ENCODE results near the gene OR6C1. TPM values are rescaled to one million over a fixed set of nuclear protein-coding genes. Genes with fewer than 3 reads are reported as not detected.

OR6C1 gene
- not detected for total RNA-seq
- not detected for polyA plus RNA-seq
- long read RNA-seq, donor 1: 0 reads
- long read RNA-seq, donor 2: 0 reads
- long read RNA-seq, donor 3: 0 reads
- long read RNA-seq, donor 4: 0 reads
- long read RNA-seq, donor 5: 0 reads

GRCh38 chr12:55314043-55314442 is at the start of gene OR6C1:
TSS of gene OR6C1 (plus strand) at chr12:55314343. CDS start at chr12:55320600, 6,257 bp downstream.
- no peaks in the 10 kb centered on the region for H3K9me3 ChIP-seq (ENCODE audit: control insufficient read depth in 4 of 4, insufficient read depth in 3 of 4, low read length in 3 of 4)
- ATAC-seq (ENCODE audit: insufficient read depth, low FRiP score) (no peak), DNase-seq (no peak)
- no peaks in the 10 kb centered on the region for H3K4me1 ChIP-seq (ENCODE audit: control insufficient read depth in 5 of 5, insufficient read depth in 5 of 5, low read length in 5 of 5)
- H3K27ac ChIP-seq (ENCODE audit: low read depth in 1 of 2, low read length in 1 of 2): no peak within 1 kb of the TSS
- H3K9ac ChIP-seq (ENCODE audit: insufficient read depth in 1 of 2, low read length in 2 of 2): no peak within 1 kb of the TSS
- no peaks in the 10 kb centered on the region for H3K27me3 ChIP-seq (ENCODE audit: control insufficient read depth in 3 of 3, insufficient read depth in 3 of 3, low read length in 2 of 3)
- H3K36me3 ChIP-seq (ENCODE audit: control insufficient read depth in 4 of 4, insufficient read depth in 4 of 4, low read length in 4 of 4): no peaks in the 10 kb centered on the region
- no peak for TF ChIP-seq CTCF (IDR thresholded peaks at IDR 0.05; ENCODE audit: control extremely low read depth, extremely low read depth)
- no peak within 1 kb of the TSS for H3K4me3 ChIP-seq
- 86 to 89% methylated on average over 2 of the region's 2 CpGs for WGBS, 2 donors

GRCh38 chr12:55280991-55281390 is 33.2 kb upstream of the OR6C1 start:
- H3K36me3 ChIP-seq (ENCODE audit: control insufficient read depth in 4 of 4, insufficient read depth in 4 of 4, low read length in 4 of 4): no peaks in the 10 kb centered on the region
- H3K4me3 ChIP-seq: no peak overlapping the region
- WGBS, 2 donors: 72 to 74% methylated on average over 2 of the region's 2 CpGs
- no peaks in the 10 kb centered on the region for H3K4me1 ChIP-seq (ENCODE audit: control insufficient read depth in 5 of 5, insufficient read depth in 5 of 5, low read length in 5 of 5)
- no peak for DNase-seq
- H3K27me3 ChIP-seq (ENCODE audit: control insufficient read depth in 3 of 3, insufficient read depth in 3 of 3, low read length in 2 of 3): no peaks in the 10 kb centered on the region
- H3K9ac ChIP-seq (ENCODE audit: insufficient read depth in 1 of 2, low read length in 2 of 2): no peak overlapping the region
- TF ChIP-seq CTCF (IDR thresholded peaks at IDR 0.05; ENCODE audit: control extremely low read depth, extremely low read depth): no peak
- peaks cover 0 to 5% (median 1%) of the 10 kb centered on the region in 4 donors for H3K9me3 ChIP-seq (ENCODE audit: control insufficient read depth in 4 of 4, insufficient read depth in 3 of 4, low read length in 3 of 4)
- ATAC-seq (ENCODE audit: insufficient read depth, low FRiP score): no peak
- H3K27ac ChIP-seq (ENCODE audit: low read depth in 1 of 2, low read length in 1 of 2): no peak overlapping the region

GRCh38 chr12:55289999-55290398 is 24.1 kb upstream of the OR6C1 start:
- no peaks in the 10 kb centered on the region for H3K4me1 ChIP-seq (ENCODE audit: control insufficient read depth in 5 of 5, insufficient read depth in 5 of 5, low read length in 5 of 5)
- no peak overlapping the region for H3K9ac ChIP-seq (ENCODE audit: insufficient read depth in 1 of 2, low read length in 2 of 2)
- peaks cover 0 to 7% (median 0%) of the 10 kb centered on the region in 4 donors for H3K9me3 ChIP-seq (ENCODE audit: control insufficient read depth in 4 of 4, insufficient read depth in 3 of 4, low read length in 3 of 4)
- DNase-seq (no peak), ATAC-seq (ENCODE audit: insufficient read depth, low FRiP score) (no peak)
- no peak overlapping the region for H3K27ac ChIP-seq (ENCODE audit: low read depth in 1 of 2, low read length in 1 of 2)
- no peak for TF ChIP-seq CTCF (IDR thresholded peaks at IDR 0.05; ENCODE audit: control extremely low read depth, extremely low read depth)
- H3K36me3 ChIP-seq (ENCODE audit: control insufficient read depth in 4 of 4, insufficient read depth in 4 of 4, low read length in 4 of 4): no peaks in the 10 kb centered on the region
- WGBS, 2 donors: 40 to 69% methylated on average over 2 of the region's 2 CpGs
- H3K4me3 ChIP-seq: no peak overlapping the region
- H3K27me3 ChIP-seq (ENCODE audit: control insufficient read depth in 3 of 3, insufficient read depth in 3 of 3, low read length in 2 of 3): no peaks in the 10 kb centered on the region

GRCh38 chr12:55296469-55296868 is 17.7 kb upstream of the OR6C1 start, which contains the start of gene OR6C6:
TSS of gene OR6C6 (minus strand) at chr12:55296569. CDS start at chr12:55295232, 1,337 bp downstream.
- 76 to 83% methylated on average over 2 of the region's 2 CpGs for WGBS, 2 donors
- no peak for TF ChIP-seq CTCF (IDR thresholded peaks at IDR 0.05; ENCODE audit: control extremely low read depth, extremely low read depth)
- Histone ChIP-seq H3K4me3 (no peak within 1 kb of the TSS), H3K4me1 (ENCODE audit: control insufficient read depth in 5 of 5, insufficient read depth in 5 of 5, low read length in 5 of 5) (no peaks in the 10 kb centered on the region), H3K27me3 (ENCODE audit: control insufficient read depth in 3 of 3, insufficient read depth in 3 of 3, low read length in 2 of 3) (no peaks in the 10 kb centered on the region), H3K9me3 (ENCODE audit: control insufficient read depth in 4 of 4, insufficient read depth in 3 of 4, low read length in 3 of 4) (no peaks in the 10 kb centered on the region), H3K36me3 (ENCODE audit: control insufficient read depth in 4 of 4, insufficient read depth in 4 of 4, low read length in 4 of 4) (no peaks in the 10 kb centered on the region), H3K9ac (ENCODE audit: insufficient read depth in 1 of 2, low read length in 2 of 2) (no peak within 1 kb of the TSS), H3K27ac (ENCODE audit: low read depth in 1 of 2, low read length in 1 of 2) (no peak within 1 kb of the TSS)
- ATAC-seq (ENCODE audit: insufficient read depth, low FRiP score) (no peak), DNase-seq (no peak)
